ENCODE results near the gene COPG2.
"Not testable (repeated sequence)": the region's sequence is repeated elsewhere in the genome, so short reads cannot be mapped to it uniquely, and the experiment has no call there.

COPG2 gene

GRCh38 chr7:130648580-130648979 lies 20.0 kb downstream of the COPG2 start:
- DNase-seq, result no peak

- DNase-seq, result no peak
Observed at GRCh38 chr7:130642383-130642782, 26.2 kb downstream of the COPG2 start.

GRCh38 chr7:130641497-130641896 lies 27.1 kb downstream of the COPG2 start:
- no peak for DNase-seq

- DNase-seq, result no peak
Observed at GRCh38 chr7:130641040-130641439, 27.5 kb downstream of the COPG2 start.

- DNase-seq, result no peak
Observed at GRCh38 chr7:130639388-130639787, 29.2 kb downstream of the COPG2 start.

- DNase-seq, result no peak
Observed at GRCh38 chr7:130632111-130632510, 36.4 kb downstream of the COPG2 start.

GRCh38 chr7:130628901-130629300 lies 39.6 kb downstream of the COPG2 start:
- no peak for DNase-seq

- DNase-seq, result no peak
Observed at GRCh38 chr7:130627775-130628174, 40.8 kb downstream of the COPG2 start.

- DNase-seq, result no peak
Observed at GRCh38 chr7:130622866-130623265, 45.7 kb downstream of the COPG2 start.

- DNase-seq, result no peak
Observed at GRCh38 chr7:130615583-130615982, 53.0 kb downstream of the COPG2 start.

- no peak for DNase-seq
Observed at GRCh38 chr7:130614449-130614848, 54.1 kb downstream of the COPG2 start.

- DNase-seq, result no peak
Observed at GRCh38 chr7:130611218-130611617, 57.3 kb downstream of the COPG2 start.

- not testable (repeated sequence) for DNase-seq
Observed at GRCh38 chr7:130607066-130607465, 61.5 kb downstream of the COPG2 start.

- no peak for DNase-seq
Observed at GRCh38 chr7:130606161-130606560, 62.4 kb downstream of the COPG2 start.

- DNase-seq, result no peak
Observed at GRCh38 chr7:130598056-130598455, 70.5 kb downstream of the COPG2 start.

- no peak for DNase-seq
Observed at GRCh38 chr7:130595986-130596385, 72.6 kb downstream of the COPG2 start.

GRCh38 chr7:130593033-130593432 lies 75.5 kb downstream of the COPG2 start:
- DNase-seq, result no peak

GRCh38 chr7:130591464-130591863 lies 77.1 kb downstream of the COPG2 start:
- DNase-seq, result not testable (repeated sequence)

- DNase-seq, result not testable (repeated sequence)
Observed at GRCh38 chr7:130585932-130586331, 82.6 kb downstream of the COPG2 start.

- not testable (repeated sequence) for DNase-seq
Observed at GRCh38 chr7:130575110-130575509, 93.4 kb downstream of the COPG2 start.

- DNase-seq, result not testable (repeated sequence)
Observed at GRCh38 chr7:130570144-130570543, 98.4 kb downstream of the COPG2 start.

GRCh38 chr7:130566898-130567280 lies 101.7 kb downstream of the COPG2 start:
- DNase-seq, result no peak

- DNase-seq, result no peak
Observed at GRCh38 chr7:130566168-130566897, 102.2 kb downstream of the COPG2 start.

- DNase-seq, result no peak
Observed at GRCh38 chr7:130560972-130561371, 107.6 kb downstream of the COPG2 start.

GRCh38 chr7:130559184-130559583 lies 109.4 kb downstream of the COPG2 start:
- DNase-seq, result no peak

Measured in DMS79 (cell line).